GM23248 (cell line): ENCODE measurements around the gene TOX2.

Experiments used
- EZH2 ChIP-seq: fragments of 200-600 bp; sonication (generic); IDR thresholded peaks from 2 replicates; pipeline ENCODE4 v1.6.1; 2018; ENCODE audit warnings: antibody characterized with exemption, mild to moderate bottlenecking; ENCODE audit not compliant: insufficient read depth, poor library complexity, severe bottlenecking
- EZH2phosphoT487 ChIP-seq: fragments of 200-600 bp; sonication (generic); IDR thresholded peaks from 2 replicates; pipeline ENCODE4 v1.6.1; 2018; ENCODE audit warnings: antibody characterized with exemption, moderate library complexity, mild to moderate bottlenecking, low read depth; ENCODE audit not compliant: insufficient read depth

GRCh38 chr20:43913291-43914025 is 1.2 kb upstream of the TOX2 start:
- TF ChIP-seq EZH2 (no peak), EZH2phosphoT487 (no peak)
